ENCODE results near the gene TSPAN14. TPM values are rescaled to one million over a fixed set of nuclear protein-coding genes. Genes with fewer than 3 reads are reported as not detected.
"Not testable (repeated sequence)": the region's sequence is repeated elsewhere in the genome, so short reads cannot be mapped to it uniquely, and the experiment has no call there.

Gene TSPAN14
- total and polyA plus RNA-seq, 10 of the 15 experiments (the other 5 are each of a cell fraction or from before 2014, with no cell fraction given) = 2.5 to 31.7 (median 17.9) TPM

DNA sequence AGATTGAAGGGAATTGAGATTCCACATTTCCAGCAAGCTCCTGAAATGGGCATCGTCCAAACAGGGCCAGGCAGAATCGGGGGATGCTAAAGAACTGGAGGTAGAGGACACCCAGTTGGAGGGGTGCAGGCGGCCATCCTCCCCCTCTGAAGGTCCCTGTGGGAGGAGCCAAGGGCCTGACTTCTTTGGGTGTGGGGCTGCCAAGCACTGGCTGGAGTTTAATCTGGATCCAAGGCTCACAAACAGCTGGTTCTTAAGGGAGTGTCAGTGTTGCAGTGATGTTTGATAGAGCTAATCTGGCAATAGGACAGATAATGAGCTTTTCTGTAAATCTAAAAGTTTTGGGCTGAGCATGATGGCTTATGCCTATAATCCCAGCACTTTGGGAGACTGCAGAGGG is 20.8 kb downstream of the TSPAN14 start:
- RAD21 ChIA-PET (ENCODE audit: unreplicated experiment) = interaction anchor here (1.3 to 21.4 kb wide), 4 partner anchors 13 to 27 kb away, joined by 3 to 412 read pairs (median 77); no protein-coding TSS in a partner anchor
- Histone ChIP-seq H3K4me2 (ENCODE audit: control insufficient read depth, insufficient read depth) (no peak overlapping the region; the same call in 1 of the 2 replicates), H3K79me2 (ENCODE audit: control insufficient read depth, insufficient read depth, low read length) (peaks cover 50% of the 10 kb centered on the region), H3K9ac (ENCODE audit: control insufficient read depth, insufficient read depth, low read length) (no peak overlapping the region), H2AFZ (ENCODE audit: control insufficient read depth, low read depth, low read length) (no peak overlapping the region), H4K20me1 (ENCODE audit: control insufficient read depth, insufficient read depth) (no peaks in the 10 kb centered on the region; the same call in 1 of the 2 replicates), H3K4me3 (no peak overlapping the region), H3K27ac (ENCODE audit: control insufficient read depth, insufficient read depth) (peak overlapping the region; percentile 87; the same call in 1 of the 2 replicates), H3K36me3 (ENCODE audit: control insufficient read depth in 2 of 2, insufficient read depth in 2 of 2, low read length in 1 of 2) (peaks cover 3 to 6% of the 10 kb centered on the region in 2 experiments; a peak in 3 of 4 replicates), H3K9me3 (replicated peaks; ENCODE audit: control insufficient read depth, insufficient read depth, low read length) (peaks cover 13% of the 10 kb centered on the region; the same call in 2 of the 3 replicates), H3K27me3 (replicated peaks in 1 of 2; ENCODE audit: control insufficient read depth in 2 of 2, insufficient read depth in 2 of 2, low read length in 1 of 2) (no peaks in the 10 kb centered on the region), H3K4me1 (ENCODE audit: control insufficient read depth, insufficient read depth, low read length) (peaks cover 50% of the 10 kb centered on the region)
- ATAC-seq (no peak), DNase-seq (ENCODE audit: low read depth, low spot score) (no peak), FAIRE-seq (no peak)
- SMC1A ChIA-PET (ENCODE audit: uncharacterized antibody, unreplicated experiment) = interaction anchor here (0.7 to 36.0 kb wide), 9 partner anchors 9 to 31 kb away, joined by 3 to 1038 read pairs (median 5); no protein-coding TSS in a partner anchor
- POLR2A ChIA-PET = interaction anchor here (0.5 to 12.9 kb wide), 7 partner anchors 9 to 26 kb away, joined by 3 to 190 read pairs (median 4); partner anchors contain the start of gene TSPAN14
- TF ChIP-seq ATF7 (IDR thresholded peaks at IDR 0.05; ENCODE audit: low read depth) = no peak
- TF ChIP-seq BRCA1 (IDR thresholded peaks at IDR 0.05; ENCODE audit: low read depth, low read length) = no peak
- no peak for TF ChIP-seq IRF4 (IDR thresholded peaks at IDR 0.05; ENCODE audit: low read depth, low read length)
- in situ Hi-C loops (cut with MboI) (no loop called here), intact Hi-C loops (cut with micrococcal nuclease; ENCODE audit: unreplicated experiment) (no loop called here)
- CTCF ChIA-PET = interaction anchor here (1.0 to 21.5 kb wide), 8 partner anchors 9 to 56 kb away, joined by 3 to 402 read pairs (median 5); no protein-coding TSS in a partner anchor
- WGBS (ENCODE audit: insufficient coverage, insufficient replicate concordance, low lambda C conversion rate, missing lambda C conversion rate) = 100% methylated on average over 3 of the region's 3 CpGs
- no TSS peak for BruUV-seq (replicated peaks)

DNA sequence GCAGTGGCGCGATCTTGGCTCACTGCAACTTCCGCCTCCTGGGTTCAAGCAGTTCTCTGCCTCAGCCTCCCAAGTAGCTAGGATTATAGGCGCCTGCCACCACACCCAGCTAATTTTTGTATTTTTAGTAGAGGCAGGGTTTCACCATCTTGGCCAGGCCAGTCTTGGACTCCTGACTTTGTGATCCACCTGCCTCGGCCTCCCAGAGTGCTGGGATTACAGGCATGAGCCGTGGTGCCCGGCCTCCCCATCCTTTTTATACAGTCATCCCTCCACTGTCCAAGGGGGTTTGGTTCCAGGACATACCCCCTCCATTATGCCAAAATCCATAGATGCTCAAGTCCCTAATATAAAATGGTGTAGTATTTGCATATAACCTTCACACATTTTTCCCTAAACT is 21.5 kb downstream of the TSPAN14 start:
- over 99% methylated on average over 7 of the region's 7 CpGs for WGBS (ENCODE audit: insufficient coverage, insufficient replicate concordance, low lambda C conversion rate, missing lambda C conversion rate)
- H3K9ac ChIP-seq (ENCODE audit: control insufficient read depth, insufficient read depth, low read length); intact Hi-C loops (cut with micrococcal nuclease; ENCODE audit: unreplicated experiment); BruUV-seq (replicated peaks); H3K4me3 ChIP-seq; FAIRE-seq; DNase-seq (ENCODE audit: low read depth, low spot score); H4K20me1 ChIP-seq (ENCODE audit: control insufficient read depth, insufficient read depth); H3K36me3 ChIP-seq (ENCODE audit: control insufficient read depth in 2 of 2, insufficient read depth in 2 of 2, low read length in 1 of 2); H3K27me3 ChIP-seq (replicated peaks in 1 of 2; ENCODE audit: control insufficient read depth in 2 of 2, insufficient read depth in 2 of 2, low read length in 1 of 2); H3K4me2 ChIP-seq (ENCODE audit: control insufficient read depth, insufficient read depth); H3K27ac ChIP-seq (ENCODE audit: control insufficient read depth, insufficient read depth); H2AFZ ChIP-seq (ENCODE audit: control insufficient read depth, low read depth, low read length); in situ Hi-C loops (cut with MboI); ATAC-seq: not testable (repeated sequence)
- ChIA-PET SMC1A (ENCODE audit: uncharacterized antibody, unreplicated experiment) (interaction anchor here (1.3 to 36.0 kb wide), 7 partner anchors 8 to 31 kb away, joined by 3 to 1038 read pairs (median 5); no protein-coding TSS in a partner anchor), CTCF (interaction anchor here (0.6 to 21.5 kb wide), 7 partner anchors 8 to 32 kb away, joined by 3 to 402 read pairs (median 4); no protein-coding TSS in a partner anchor), RAD21 (ENCODE audit: unreplicated experiment) (interaction anchor here (8.4 to 21.4 kb wide), 2 partner anchors 14 to 27 kb away, joined by 122 to 412 read pairs; no protein-coding TSS in a partner anchor), POLR2A (interaction anchor here (1.1 to 12.9 kb wide), 6 partner anchors 8 to 25 kb away, joined by 3 to 190 read pairs (median 20); partner anchors contain the start of gene TSPAN14)
- Histone ChIP-seq H3K79me2 (ENCODE audit: control insufficient read depth, insufficient read depth, low read length) (peaks cover 45% of the 10 kb centered on the region), H3K4me1 (ENCODE audit: control insufficient read depth, insufficient read depth, low read length) (peaks cover 43% of the 10 kb centered on the region), H3K9me3 (replicated peaks; ENCODE audit: control insufficient read depth, insufficient read depth, low read length) (peaks cover 13% of the 10 kb centered on the region; the same call in 2 of the 3 replicates)
